Esophagus muscularis mucosa (tissue), 3 donors: Measurements from ENCODE around the gene SSTR4.

Experiments
- POLR2A ChIP-seq: fragments of 450-650 bp; IDR thresholded peaks from one replicate; pipeline ENCODE4 v1.6.1; 2017; ENCODE audit warnings: antibody characterized with exemption, moderate library complexity, mild to moderate bottlenecking, low read depth
- TF ChIP-seq, protein P1 (sequence below), 3 experiments: fragments of 200-600 bp in 2 of 3; fragments of 450-650 bp in 1 of 3; sonication (generic) in 2 of 3; IDR thresholded peaks; one replicate each; pipeline ENCODE4 v1.5.1; 2017 to 2019; ENCODE audit warnings: antibody characterized with exemption in 3 of 3, mild to moderate bottlenecking in 2 of 3, moderate library complexity in 1 of 3

DNA sequence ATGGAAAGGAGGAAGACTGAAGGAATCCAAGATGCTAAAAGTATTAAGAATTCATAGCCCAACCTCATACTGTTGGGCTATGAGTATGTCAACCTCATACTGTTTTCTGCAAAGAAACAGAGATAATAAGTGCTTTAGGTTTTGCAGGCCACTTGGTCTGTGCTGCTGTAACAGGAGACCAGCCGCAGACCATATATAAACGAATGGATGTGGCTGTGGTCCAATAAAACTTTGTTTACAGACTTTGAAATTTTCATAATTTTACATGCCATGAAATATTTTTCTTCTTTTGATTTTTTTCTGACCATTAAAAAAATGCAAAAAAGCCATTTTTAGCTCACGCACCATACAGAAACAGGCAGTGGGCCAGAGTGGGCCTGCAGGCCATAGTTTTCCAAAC lies 28.1 kb downstream of the SSTR4 start:
- TF ChIP-seq, protein P1, sequence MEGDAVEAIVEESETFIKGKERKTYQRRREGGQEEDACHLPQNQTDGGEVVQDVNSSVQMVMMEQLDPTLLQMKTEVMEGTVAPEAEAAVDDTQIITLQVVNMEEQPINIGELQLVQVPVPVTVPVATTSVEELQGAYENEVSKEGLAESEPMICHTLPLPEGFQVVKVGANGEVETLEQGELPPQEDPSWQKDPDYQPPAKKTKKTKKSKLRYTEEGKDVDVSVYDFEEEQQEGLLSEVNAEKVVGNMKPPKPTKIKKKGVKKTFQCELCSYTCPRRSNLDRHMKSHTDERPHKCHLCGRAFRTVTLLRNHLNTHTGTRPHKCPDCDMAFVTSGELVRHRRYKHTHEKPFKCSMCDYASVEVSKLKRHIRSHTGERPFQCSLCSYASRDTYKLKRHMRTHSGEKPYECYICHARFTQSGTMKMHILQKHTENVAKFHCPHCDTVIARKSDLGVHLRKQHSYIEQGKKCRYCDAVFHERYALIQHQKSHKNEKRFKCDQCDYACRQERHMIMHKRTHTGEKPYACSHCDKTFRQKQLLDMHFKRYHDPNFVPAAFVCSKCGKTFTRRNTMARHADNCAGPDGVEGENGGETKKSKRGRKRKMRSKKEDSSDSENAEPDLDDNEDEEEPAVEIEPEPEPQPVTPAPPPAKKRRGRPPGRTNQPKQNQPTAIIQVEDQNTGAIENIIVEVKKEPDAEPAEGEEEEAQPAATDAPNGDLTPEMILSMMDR (IDR thresholded peaks at IDR 0.05), result no peak
- TF ChIP-seq POLR2A, result no peak
